ENCODE results near the gene BSN. TPM values are rescaled to one million over a fixed set of nuclear protein-coding genes. Genes with fewer than 3 reads are reported as not detected.

Gene BSN
- under 1 TPM; 0.13 to 0.22 TPM for total RNA-seq

DNA sequence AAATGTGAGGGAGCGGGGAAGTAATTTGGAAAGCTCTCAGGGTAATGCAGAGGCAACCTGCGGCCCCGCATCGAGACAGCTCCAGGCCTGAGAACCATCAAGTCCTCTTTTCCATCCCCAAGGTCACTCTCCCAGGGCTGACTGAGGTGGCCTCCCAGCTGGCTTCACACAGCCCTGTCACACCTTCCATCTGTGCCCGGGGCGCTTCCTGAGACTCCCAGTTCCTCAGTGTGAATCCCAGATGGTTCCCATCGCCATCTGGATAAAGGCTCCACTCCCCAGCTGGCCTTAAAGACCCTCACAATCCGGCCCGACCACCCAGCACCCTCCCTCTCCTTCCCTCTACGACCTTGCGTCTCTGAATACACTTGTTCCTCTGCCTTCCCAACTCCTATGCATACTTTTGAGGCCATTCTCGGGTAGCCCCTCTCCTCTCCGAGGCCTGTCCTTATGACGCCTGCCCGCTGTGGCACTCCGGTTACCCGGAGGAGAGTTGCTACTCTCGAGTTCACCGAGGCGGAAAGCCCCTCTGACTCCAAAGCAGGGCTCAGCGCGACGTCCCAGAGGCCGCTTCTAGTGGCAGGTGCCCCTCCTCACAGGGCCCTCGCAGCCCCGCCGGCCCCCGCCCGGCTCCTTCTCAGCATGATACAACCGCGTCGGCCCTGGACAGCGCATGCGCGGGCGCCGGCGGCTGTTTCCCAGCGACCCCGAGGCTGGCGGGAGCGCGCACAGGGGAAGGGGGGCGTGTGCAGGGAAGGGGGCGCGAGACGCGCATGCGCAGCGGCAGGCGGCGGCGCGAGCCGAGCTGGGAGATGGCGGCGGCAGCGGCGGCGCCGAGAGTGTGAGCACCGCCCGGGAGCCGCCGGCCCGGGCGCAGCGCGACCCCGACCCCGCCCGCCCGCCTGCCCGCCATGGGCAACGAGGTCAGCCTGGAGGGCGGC lies at the start of gene BSN:
TSS of gene BSN (plus strand) at position 786 of the 941 bp plus-strand sequence. CDS start at position 912, 126 bp downstream.
- H3K27ac Mint-ChIP-seq, result peak within 1 kb of the TSS; percentile 73
- peaks cover 20% of the 10 kb centered on the region for H3K27me3 Mint-ChIP-seq
- H3K36me3 Mint-ChIP-seq (ENCODE audit: low read depth), result no peaks in the 10 kb centered on the region
- H3K4me1 Mint-ChIP-seq, result peaks cover 9% of the 10 kb centered on the region
- peak; percentile 89 for ATAC-seq (replicated peaks)
- peak within 1 kb of the TSS; percentile 84 for H3K4me3 Mint-ChIP-seq
- no peaks in the 10 kb centered on the region for H3K9me3 Mint-ChIP-seq

DNA sequence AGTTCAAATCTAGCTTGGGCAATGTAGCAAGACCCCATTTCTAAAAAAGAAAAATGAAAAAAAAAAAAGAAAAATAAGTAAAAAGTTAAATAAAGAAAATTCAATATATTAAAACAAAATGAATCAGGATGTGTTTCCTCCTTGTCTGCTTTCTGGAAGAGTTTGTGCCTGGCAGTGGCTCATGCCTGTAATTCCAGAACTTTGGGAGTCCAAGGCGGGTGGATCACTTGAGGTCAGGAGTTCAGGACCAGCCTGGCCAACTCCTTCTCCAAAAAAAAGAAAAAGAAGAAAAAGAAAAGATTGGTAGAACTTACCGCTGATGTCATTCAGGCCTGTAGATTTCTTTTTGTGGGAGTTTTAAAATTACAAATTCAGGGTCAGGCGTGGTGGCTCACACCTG lies 47.4 kb upstream of the BSN start:
- Mint-ChIP-seq H3K27ac (no peak overlapping the region), H3K9me3 (no peaks in the 10 kb centered on the region), H3K4me1 (no peaks in the 10 kb centered on the region), H3K27me3 (no peaks in the 10 kb centered on the region), H3K36me3 (ENCODE audit: low read depth) (peaks cover 25% of the 10 kb centered on the region), H3K4me3 (no peak overlapping the region)
- no peak for ATAC-seq (replicated peaks)

- H3K36me3 Mint-ChIP-seq (ENCODE audit: low read depth), result peaks cover 42% of the 10 kb centered on the region
Measured at GRCh38 chr3:49509028-49509561, 45.2 kb upstream of the BSN start.

GRCh38 chr3:49511639-49512038 lies 42.6 kb upstream of the BSN start:
- Mint-ChIP-seq H3K4me3 (no peak overlapping the region), H3K27ac (no peak overlapping the region), H3K9me3 (no peaks in the 10 kb centered on the region), H3K4me1 (peaks cover 5% of the 10 kb centered on the region), H3K36me3 (ENCODE audit: low read depth) (peaks cover 61% of the 10 kb centered on the region), H3K27me3 (no peaks in the 10 kb centered on the region)
- no peak for ATAC-seq (replicated peaks)

More at GRCh38 chr3:49509028-49509561, 45.2 kb upstream of the BSN start:
- Mint-ChIP-seq H3K9me3 (no peaks in the 10 kb centered on the region), H3K27me3 (no peaks in the 10 kb centered on the region), H3K27ac (no peak overlapping the region), H3K4me3 (no peak overlapping the region), H3K4me1 (no peaks in the 10 kb centered on the region)
- ATAC-seq (replicated peaks), result no peak

DNA sequence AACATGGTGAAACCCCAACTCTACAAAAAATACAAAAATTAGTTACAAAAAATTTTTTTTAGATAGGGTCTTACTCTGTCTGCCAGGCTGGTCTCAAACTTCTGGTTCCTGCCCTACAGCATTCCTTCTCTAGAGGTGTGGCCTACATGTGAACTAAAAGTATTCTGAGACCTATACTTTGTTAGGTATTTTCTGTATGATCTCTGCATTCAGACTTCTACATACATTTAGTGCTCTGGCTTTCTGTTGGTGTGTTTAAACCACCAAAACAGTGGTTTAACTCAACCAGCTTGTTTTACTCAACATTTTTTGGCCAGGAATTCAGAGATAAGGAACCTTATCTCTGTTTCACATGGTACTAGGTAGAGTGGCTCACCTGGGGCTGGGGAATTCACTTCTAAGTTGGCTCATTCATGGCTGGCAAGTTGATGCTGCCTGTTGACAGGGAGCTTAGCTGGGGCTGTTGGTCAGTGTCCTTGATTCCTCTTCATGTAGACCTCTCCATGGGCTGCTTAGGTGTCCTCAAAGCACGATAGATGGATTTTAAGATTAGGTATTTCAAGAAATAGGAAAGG lies 41.4 kb upstream of the BSN start:
- Mint-ChIP-seq H3K27ac (no peak overlapping the region), H3K9me3 (no peaks in the 10 kb centered on the region), H3K36me3 (ENCODE audit: low read depth) (peaks cover 68% of the 10 kb centered on the region), H3K4me1 (peaks cover 5% of the 10 kb centered on the region), H3K27me3 (no peaks in the 10 kb centered on the region), H3K4me3 (no peak overlapping the region)
- no peak for ATAC-seq (replicated peaks)

DNA sequence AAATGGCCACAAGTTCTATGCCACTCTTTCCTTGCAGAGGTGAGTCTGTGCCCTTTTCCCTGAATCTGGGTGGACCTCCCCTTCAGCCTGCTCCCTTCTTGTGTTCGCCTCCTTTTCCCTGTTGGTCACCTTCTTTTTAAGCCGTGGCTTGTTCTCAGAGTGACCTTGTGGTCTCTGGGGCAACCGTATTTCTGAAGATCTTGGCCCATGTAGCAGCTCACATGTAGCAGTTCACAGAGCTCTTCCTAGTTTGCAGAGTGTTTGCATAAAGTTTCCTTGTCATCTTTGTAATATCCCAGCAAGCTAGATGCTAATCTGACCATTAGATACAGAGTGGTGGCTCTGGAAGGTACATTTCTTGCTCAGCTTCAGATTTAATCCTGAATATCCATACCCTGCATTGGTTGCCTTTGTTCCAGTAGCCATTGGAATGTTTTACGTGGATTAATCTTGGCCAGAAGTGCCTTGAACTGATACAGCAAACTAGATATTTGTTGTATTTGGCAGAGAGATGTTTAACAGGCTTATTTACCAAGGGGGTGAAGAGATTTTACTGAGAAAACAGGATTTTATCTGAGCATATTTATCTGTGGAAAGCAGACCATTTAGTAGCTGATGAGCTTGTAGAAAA lies 40.7 kb upstream of the BSN start:
- Mint-ChIP-seq H3K27ac (no peak overlapping the region), H3K4me1 (peaks cover 5% of the 10 kb centered on the region), H3K27me3 (no peaks in the 10 kb centered on the region), H3K4me3 (no peak overlapping the region), H3K9me3 (no peaks in the 10 kb centered on the region), H3K36me3 (ENCODE audit: low read depth) (peaks cover 69% of the 10 kb centered on the region)
- no peak for ATAC-seq (replicated peaks)

GRCh38 chr3:49518016-49518415 lies 36.3 kb upstream of the BSN start:
- H3K36me3 Mint-ChIP-seq (ENCODE audit: low read depth), result peaks cover 51% of the 10 kb centered on the region
- no peaks in the 10 kb centered on the region for H3K27me3 Mint-ChIP-seq
- peaks cover 5% of the 10 kb centered on the region for H3K4me1 Mint-ChIP-seq
- H3K4me3 Mint-ChIP-seq, result no peak overlapping the region
- H3K9me3 Mint-ChIP-seq, result no peaks in the 10 kb centered on the region
- ATAC-seq (replicated peaks), result no peak
- no peak overlapping the region for H3K27ac Mint-ChIP-seq

DNA sequence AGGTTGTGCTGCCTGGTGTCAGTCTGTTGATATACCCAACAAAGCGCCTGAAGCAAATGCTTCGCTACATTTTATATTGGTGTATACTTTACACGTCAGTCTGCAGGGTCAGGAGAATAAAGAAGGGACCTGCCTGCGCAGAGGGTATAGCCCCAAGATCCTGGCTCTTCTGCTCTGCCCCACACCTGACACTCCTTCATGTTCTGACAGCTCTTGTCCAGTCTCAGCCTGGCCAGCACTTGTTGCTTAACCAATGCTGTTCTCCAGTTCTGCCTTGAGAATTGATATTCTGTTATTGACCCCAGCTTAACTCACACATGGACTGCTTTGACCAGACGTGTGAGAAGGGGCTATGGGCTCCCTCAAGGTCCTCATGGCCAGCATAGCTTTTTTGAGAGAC lies 35.8 kb upstream of the BSN start:
- H3K4me3 Mint-ChIP-seq, result no peak overlapping the region
- H3K36me3 Mint-ChIP-seq (ENCODE audit: low read depth), result peaks cover 46% of the 10 kb centered on the region
- peaks cover 5% of the 10 kb centered on the region for H3K4me1 Mint-ChIP-seq
- no peaks in the 10 kb centered on the region for H3K27me3 Mint-ChIP-seq
- no peaks in the 10 kb centered on the region for H3K9me3 Mint-ChIP-seq
- H3K27ac Mint-ChIP-seq, result no peak overlapping the region
- ATAC-seq (replicated peaks), result no peak

GRCh38 chr3:49519296-49519695 lies 35.0 kb upstream of the BSN start:
- peaks cover 38% of the 10 kb centered on the region for H3K36me3 Mint-ChIP-seq (ENCODE audit: low read depth)
- ATAC-seq (replicated peaks), result no peak
- H3K4me1 Mint-ChIP-seq, result peaks cover 5% of the 10 kb centered on the region
- H3K9me3 Mint-ChIP-seq, result no peaks in the 10 kb centered on the region
- H3K27me3 Mint-ChIP-seq, result no peaks in the 10 kb centered on the region
- H3K27ac Mint-ChIP-seq, result no peak overlapping the region
- H3K4me3 Mint-ChIP-seq, result no peak overlapping the region

- no peak overlapping the region for H3K27ac Mint-ChIP-seq
- no peak for ATAC-seq (replicated peaks)
- H3K4me3 Mint-ChIP-seq, result no peak overlapping the region
- no peaks in the 10 kb centered on the region for H3K27me3 Mint-ChIP-seq
- no peaks in the 10 kb centered on the region for H3K9me3 Mint-ChIP-seq
- peaks cover 5% of the 10 kb centered on the region for H3K4me1 Mint-ChIP-seq
- peaks cover 33% of the 10 kb centered on the region for H3K36me3 Mint-ChIP-seq (ENCODE audit: low read depth)
Measured at GRCh38 chr3:49519916-49520385, 34.3 kb upstream of the BSN start.

- H3K4me3 Mint-ChIP-seq, result no peak overlapping the region
- H3K36me3 Mint-ChIP-seq (ENCODE audit: low read depth), result peaks cover 17% of the 10 kb centered on the region
- H3K9me3 Mint-ChIP-seq, result no peaks in the 10 kb centered on the region
- H3K27ac Mint-ChIP-seq, result peak overlapping the region; percentile 59
- no peaks in the 10 kb centered on the region for H3K27me3 Mint-ChIP-seq
- no peak for ATAC-seq (replicated peaks)
- H3K4me1 Mint-ChIP-seq, result no peaks in the 10 kb centered on the region
Measured at GRCh38 chr3:49523756-49524747, 30.2 kb upstream of the BSN start.

GRCh38 chr3:49529567-49529966 lies 24.7 kb upstream of the BSN start:
- peak; percentile 81 for ATAC-seq (replicated peaks)
- H3K4me3 Mint-ChIP-seq, result no peak overlapping the region
- H3K27ac Mint-ChIP-seq, result peak overlapping the region; percentile 3
- H3K36me3 Mint-ChIP-seq (ENCODE audit: low read depth), result peaks cover 49% of the 10 kb centered on the region
- no peaks in the 10 kb centered on the region for H3K9me3 Mint-ChIP-seq
- H3K4me1 Mint-ChIP-seq, result peaks cover 11% of the 10 kb centered on the region
- H3K27me3 Mint-ChIP-seq, result no peaks in the 10 kb centered on the region

- Mint-ChIP-seq H3K4me3 (no peak overlapping the region), H3K9me3 (no peaks in the 10 kb centered on the region), H3K27me3 (no peaks in the 10 kb centered on the region), H3K4me1 (peaks cover 11% of the 10 kb centered on the region), H3K27ac (peak overlapping the region; percentile 3), H3K36me3 (ENCODE audit: low read depth) (peaks cover 47% of the 10 kb centered on the region)
- no peak for ATAC-seq (replicated peaks)
Measured at GRCh38 chr3:49530231-49530630, 24.0 kb upstream of the BSN start.
